Sigmoid colon (tissue), 3 donors: ENCODE data around the gene MKI67.

Experiments
- POLR2A ChIP-seq, 2 donors: fragments of 450-650 bp; IDR thresholded peaks; one replicate each; pipeline ENCODE4 v1.6.1; 2016; ENCODE audit warnings: antibody characterized with exemption in 2 of 2, mild to moderate bottlenecking in 2 of 2, moderate library complexity in 2 of 2
- TF ChIP-seq, protein P1 (sequence below), 4 experiments: fragments of 450-650 bp in 3 of 4; fragments of 200-600 bp in 1 of 4; IDR thresholded peaks; one replicate each; pipeline ENCODE4 v1.5.1; 2016 to 2019; ENCODE audit warnings: antibody characterized with exemption in 4 of 4, mild to moderate bottlenecking in 3 of 4, moderate library complexity in 2 of 4

DNA sequence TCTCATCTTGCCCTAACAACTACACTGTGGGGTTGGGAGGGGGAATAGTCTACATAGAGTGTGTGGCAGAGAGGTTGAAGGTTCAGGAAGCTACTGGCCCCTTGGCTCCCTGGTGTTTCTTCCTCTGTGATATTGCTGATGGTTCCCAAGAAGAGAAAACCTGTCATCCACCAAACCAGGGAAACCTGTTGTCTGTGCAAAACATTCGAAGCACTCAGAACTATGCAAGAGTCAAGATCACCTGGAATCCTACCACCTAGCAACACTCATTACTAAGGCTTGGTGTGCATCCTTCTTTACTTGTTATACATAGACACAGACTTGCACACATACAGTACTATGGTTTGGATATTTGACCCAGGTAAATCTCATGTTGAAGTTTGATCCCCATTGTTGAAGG is 46.5 kb upstream of the MKI67 start:
- TF ChIP-seq POLR2A (IDR thresholded peaks at IDR 0.05) = no peak
- TF ChIP-seq, protein P1, sequence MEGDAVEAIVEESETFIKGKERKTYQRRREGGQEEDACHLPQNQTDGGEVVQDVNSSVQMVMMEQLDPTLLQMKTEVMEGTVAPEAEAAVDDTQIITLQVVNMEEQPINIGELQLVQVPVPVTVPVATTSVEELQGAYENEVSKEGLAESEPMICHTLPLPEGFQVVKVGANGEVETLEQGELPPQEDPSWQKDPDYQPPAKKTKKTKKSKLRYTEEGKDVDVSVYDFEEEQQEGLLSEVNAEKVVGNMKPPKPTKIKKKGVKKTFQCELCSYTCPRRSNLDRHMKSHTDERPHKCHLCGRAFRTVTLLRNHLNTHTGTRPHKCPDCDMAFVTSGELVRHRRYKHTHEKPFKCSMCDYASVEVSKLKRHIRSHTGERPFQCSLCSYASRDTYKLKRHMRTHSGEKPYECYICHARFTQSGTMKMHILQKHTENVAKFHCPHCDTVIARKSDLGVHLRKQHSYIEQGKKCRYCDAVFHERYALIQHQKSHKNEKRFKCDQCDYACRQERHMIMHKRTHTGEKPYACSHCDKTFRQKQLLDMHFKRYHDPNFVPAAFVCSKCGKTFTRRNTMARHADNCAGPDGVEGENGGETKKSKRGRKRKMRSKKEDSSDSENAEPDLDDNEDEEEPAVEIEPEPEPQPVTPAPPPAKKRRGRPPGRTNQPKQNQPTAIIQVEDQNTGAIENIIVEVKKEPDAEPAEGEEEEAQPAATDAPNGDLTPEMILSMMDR (IDR thresholded peaks at IDR 0.05) = no peak
